ENCODE results near the gene CDC42. TPM values are rescaled to one million over a fixed set of nuclear protein-coding genes. Genes with fewer than 3 reads are reported as not detected.

CDC42 gene
- total RNA-seq, 1 experiment from 2014 or later, result 133 TPM

DNA sequence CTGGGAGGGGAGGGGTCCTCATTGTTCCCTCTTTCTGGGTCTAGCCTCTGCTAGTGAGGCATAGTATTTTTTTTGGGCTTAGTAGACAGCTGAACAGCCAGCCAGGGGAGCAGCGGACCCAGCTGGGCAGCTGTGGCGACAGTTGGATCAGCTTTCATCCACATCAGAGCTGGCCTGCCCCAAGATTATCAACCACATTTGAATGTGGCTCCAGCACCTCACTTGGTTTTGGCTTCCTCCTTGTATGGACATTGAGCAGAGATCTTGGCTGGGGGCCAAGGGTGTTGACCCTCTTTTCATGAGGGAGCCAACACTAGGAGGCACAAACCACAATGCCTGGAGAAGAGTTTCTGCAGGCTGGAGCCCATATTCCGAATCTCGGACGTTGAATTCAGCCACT is 65.3 kb downstream of the CDC42 start:
- ChIA-PET CTCF (no interaction called here), POLR2A (interaction anchor here (0.5 to 2.0 kb wide), 4 partner anchors 13 to 253 kb away, joined by 3 to 7 read pairs (median 4); no protein-coding TSS in a partner anchor)
- Mint-ChIP-seq H3K4me3 (ENCODE audit: unreplicated experiment) (no peak overlapping the region), H3K4me1 (ENCODE audit: insufficient read depth, unreplicated experiment) (peaks cover 5% of the 10 kb centered on the region), H3K27me3 (ENCODE audit: insufficient read depth, unreplicated experiment) (no peaks in the 10 kb centered on the region), H3K36me3 (ENCODE audit: insufficient read depth, unreplicated experiment) (peaks cover 19% of the 10 kb centered on the region), H3K9me3 (ENCODE audit: unreplicated experiment) (no peaks in the 10 kb centered on the region), H3K27ac (ENCODE audit: low read depth, unreplicated experiment) (no peak overlapping the region)
- intact Hi-C loops (cut with micrococcal nuclease), result no loop called here
- no TSS peak for BruUV-seq (replicated peaks)
- DNase-seq (ENCODE audit: unreplicated experiment), result no peak
- no peak for TF ChIP-seq CTCF (IDR thresholded peaks at IDR 0.05; ENCODE audit: unreplicated experiment)

DNA sequence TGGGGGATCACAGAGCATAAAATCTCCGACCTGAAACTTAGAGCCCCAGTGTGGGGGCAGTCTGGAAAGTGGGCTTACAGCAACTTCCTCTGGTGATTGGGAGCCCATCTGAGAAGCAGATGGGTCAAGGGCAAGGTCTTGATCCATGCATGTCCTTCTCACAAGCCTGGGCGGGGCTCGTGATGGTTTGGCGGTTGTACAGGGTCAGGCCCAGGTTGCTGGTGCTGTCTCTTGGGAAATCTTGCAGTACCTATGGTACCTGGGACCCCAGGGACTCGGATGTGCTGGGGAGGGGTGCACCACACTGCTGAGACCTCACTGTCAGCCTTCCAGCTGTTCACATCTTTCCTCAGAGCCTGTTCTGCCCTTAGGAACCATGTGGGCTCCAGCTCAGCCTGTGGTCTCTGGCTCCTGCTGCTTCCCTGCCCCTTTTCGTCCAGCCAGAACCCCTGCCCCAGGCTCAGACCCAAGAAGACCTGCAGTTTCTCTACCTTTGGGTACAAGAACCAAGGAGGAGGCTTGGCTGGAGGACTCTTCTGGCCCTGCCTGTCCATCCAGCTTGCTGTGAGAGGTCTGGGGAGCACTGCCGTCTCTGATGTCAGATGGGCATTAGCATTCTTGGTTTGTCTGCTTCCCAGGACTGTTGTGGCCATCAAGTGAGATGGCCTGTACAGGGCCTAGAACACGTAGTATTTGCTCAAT is 65.9 kb downstream of the CDC42 start:
- H3K4me3 Mint-ChIP-seq (ENCODE audit: unreplicated experiment), result no peak overlapping the region
- H3K36me3 Mint-ChIP-seq (ENCODE audit: insufficient read depth, unreplicated experiment), result peaks cover 13% of the 10 kb centered on the region
- H3K4me1 Mint-ChIP-seq (ENCODE audit: insufficient read depth, unreplicated experiment), result peaks cover 5% of the 10 kb centered on the region
- H3K27ac Mint-ChIP-seq (ENCODE audit: low read depth, unreplicated experiment), result no peak overlapping the region
- H3K27me3 Mint-ChIP-seq (ENCODE audit: insufficient read depth, unreplicated experiment), result no peaks in the 10 kb centered on the region
- DNase-seq (ENCODE audit: unreplicated experiment), result no peak
- ChIA-PET CTCF (no interaction called here), POLR2A (interaction anchor here (0.6 to 0.7 kb wide), 4 partner anchors 86 to 861 kb away, joined by 3 to 4 read pairs (median 3); no protein-coding TSS in a partner anchor)
- intact Hi-C loops (cut with micrococcal nuclease), result no loop called here
- TF ChIP-seq CTCF (IDR thresholded peaks at IDR 0.05; ENCODE audit: unreplicated experiment), result no peak
- no TSS peak for BruUV-seq (replicated peaks)
- H3K9me3 Mint-ChIP-seq (ENCODE audit: unreplicated experiment), result no peaks in the 10 kb centered on the region

GRCh38 chr1:22119626-22120468 is 67.3 kb downstream of the CDC42 start:
- BruUV-seq (replicated peaks), result no TSS peak
- H3K27ac Mint-ChIP-seq (ENCODE audit: low read depth, unreplicated experiment), result no peak overlapping the region
- TF ChIP-seq CTCF (IDR thresholded peaks at IDR 0.05; ENCODE audit: unreplicated experiment), result no peak
- ChIA-PET CTCF (no interaction called here), POLR2A (interaction anchor here (0.6 to 1.0 kb wide), 2 partner anchors 12 to 154 kb away, joined by 3 to 4 read pairs; no protein-coding TSS in a partner anchor)
- DNase-seq (ENCODE audit: unreplicated experiment), result no peak
- H3K4me3 Mint-ChIP-seq (ENCODE audit: unreplicated experiment), result no peak overlapping the region
- H3K4me1 Mint-ChIP-seq (ENCODE audit: insufficient read depth, unreplicated experiment), result peaks cover 4% of the 10 kb centered on the region
- peaks cover 10% of the 10 kb centered on the region for H3K36me3 Mint-ChIP-seq (ENCODE audit: insufficient read depth, unreplicated experiment)
- H3K9me3 Mint-ChIP-seq (ENCODE audit: unreplicated experiment), result no peaks in the 10 kb centered on the region
- intact Hi-C loops (cut with micrococcal nuclease), result no loop called here
- no peaks in the 10 kb centered on the region for H3K27me3 Mint-ChIP-seq (ENCODE audit: insufficient read depth, unreplicated experiment)

GRCh38 chr1:22120469-22120790 is 67.9 kb downstream of the CDC42 start:
- Mint-ChIP-seq H3K9me3 (ENCODE audit: unreplicated experiment) (no peaks in the 10 kb centered on the region), H3K4me1 (ENCODE audit: insufficient read depth, unreplicated experiment) (no peaks in the 10 kb centered on the region), H3K4me3 (ENCODE audit: unreplicated experiment) (no peak overlapping the region), H3K27me3 (ENCODE audit: insufficient read depth, unreplicated experiment) (no peaks in the 10 kb centered on the region), H3K27ac (ENCODE audit: low read depth, unreplicated experiment) (no peak overlapping the region), H3K36me3 (ENCODE audit: insufficient read depth, unreplicated experiment) (peaks cover 10% of the 10 kb centered on the region)
- no TSS peak for BruUV-seq (replicated peaks)
- no peak for DNase-seq (ENCODE audit: unreplicated experiment)
- TF ChIP-seq CTCF (IDR thresholded peaks at IDR 0.05; ENCODE audit: unreplicated experiment), result no peak
- CTCF ChIA-PET, result no interaction called here
- POLR2A ChIA-PET, result interaction anchor here (0.6 to 1.0 kb wide), 2 partner anchors 13 to 153 kb away, joined by 3 to 4 read pairs; no protein-coding TSS in a partner anchor
- intact Hi-C loops (cut with micrococcal nuclease), result no loop called here
